ENCODE results near the gene DGAT2L6.
A peak's percentile ranks its signal among the peaks of the same experiment; 100 is the strongest.
"Not testable (repeated sequence)": the region's sequence is repeated elsewhere in the genome, so short reads cannot be mapped to it uniquely, and the experiment has no call there.

DGAT2L6 gene

GRCh38 chrX:70196961-70197720 lies 19.9 kb downstream of the DGAT2L6 start:
- DNase-seq (ENCODE audit: low read depth in 2 of 2): peak; percentile 9 to 62

- no peak for DNase-seq (ENCODE audit: low read depth in 2 of 2)
These were observed 24.4 kb downstream of the DGAT2L6 start for GRCh38 chrX:70201732-70202131.

GRCh38 chrX:70208479-70208878 lies 31.2 kb downstream of the DGAT2L6 start:
- DNase-seq (ENCODE audit: low read depth in 2 of 2): no peak

- DNase-seq (ENCODE audit: low read depth in 2 of 2): not testable (repeated sequence)
These were observed 32.3 kb downstream of the DGAT2L6 start for GRCh38 chrX:70209570-70209969.

GRCh38 chrX:70219938-70220764 lies 42.9 kb downstream of the DGAT2L6 start:
- DNase-seq (ENCODE audit: low read depth in 2 of 2): no peak

- no peak for DNase-seq (ENCODE audit: low read depth in 2 of 2)
These were observed 48.8 kb downstream of the DGAT2L6 start for GRCh38 chrX:70226048-70226447.

- DNase-seq (ENCODE audit: low read depth in 2 of 2): no peak
These were observed 49.4 kb downstream of the DGAT2L6 start for GRCh38 chrX:70226687-70227086.

- DNase-seq (ENCODE audit: low read depth in 2 of 2): no peak
These were observed 54.4 kb downstream of the DGAT2L6 start for GRCh38 chrX:70231666-70232065.

- no peak for DNase-seq (ENCODE audit: low read depth in 2 of 2)
These were observed 57.1 kb downstream of the DGAT2L6 start, which contains the start of gene AWAT1 for GRCh38 chrX:70234355-70234754. TSS of gene AWAT1 (plus strand) at chrX:70234655. CDS start at chrX:70234696, 41 bp downstream.

- DNase-seq (ENCODE audit: low read depth in 2 of 2): no peak
These were observed 63.5 kb downstream of the DGAT2L6 start for GRCh38 chrX:70240751-70241150.

- no peak for DNase-seq (ENCODE audit: low read depth in 2 of 2)
These were observed 64.2 kb downstream of the DGAT2L6 start for GRCh38 chrX:70241501-70241900.

- DNase-seq (ENCODE audit: low read depth in 2 of 2): not testable (repeated sequence)
These were observed 66.3 kb downstream of the DGAT2L6 start for GRCh38 chrX:70243601-70244000.

GRCh38 chrX:70244881-70245280 lies 67.6 kb downstream of the DGAT2L6 start:
- DNase-seq (ENCODE audit: low read depth in 2 of 2): no peak

GRCh38 chrX:70247252-70247651 lies 70.0 kb downstream of the DGAT2L6 start:
- no peak for DNase-seq (ENCODE audit: low read depth in 2 of 2)

- no peak for DNase-seq (ENCODE audit: low read depth in 2 of 2)
These were observed 75.2 kb downstream of the DGAT2L6 start for GRCh38 chrX:70252491-70252890.

GRCh38 chrX:70253377-70254062 lies 76.2 kb downstream of the DGAT2L6 start:
- DNase-seq (ENCODE audit: low read depth in 2 of 2): no peak

- no peak for DNase-seq (ENCODE audit: low read depth in 2 of 2)
These were observed 76.7 kb downstream of the DGAT2L6 start for GRCh38 chrX:70254063-70254400.

- DNase-seq (ENCODE audit: low read depth in 2 of 2): no peak
These were observed 77.6 kb downstream of the DGAT2L6 start for GRCh38 chrX:70254909-70255308.
